Effector memory CD8-positive, alpha-beta T cell (primary cell): Measurements from ENCODE around the gene PANX2.
"Not testable (repeated sequence)": the region's sequence is repeated elsewhere in the genome, so short reads cannot be mapped to it uniquely, and the experiment has no call there.

Experiments used
- ATAC-seq: fragments of 150-1000 bp; cut with Tn5 transposase; replicated peaks from 2 replicates; pipeline ENCODE4 v1.10.0; 2021; ENCODE audit warnings: mild to moderate bottlenecking, moderate library complexity
- DNase-seq, 3 experiments: peaks; one replicate each; pipeline ENCODE4 v3.0.0; 2021
- H3K27ac Mint-ChIP-seq, 2 donors: one replicate each; pipeline ENCODE4 v1.8.0; 2022; ENCODE audit warnings: mild to moderate bottlenecking in 2 of 2, mixed read lengths in 2 of 2, moderate library complexity in 2 of 2
- H3K27me3 Mint-ChIP-seq, 2 donors: one replicate each; pipeline ENCODE4 v1.8.0; 2022; ENCODE audit warnings: mixed read lengths in 2 of 2
- H3K36me3 Mint-ChIP-seq: one replicate; pipeline ENCODE4 v1.8.0; 2022; ENCODE audit warnings: mild to moderate bottlenecking, moderate library complexity, mixed read lengths; ENCODE audit not compliant: insufficient read depth
- H3K4me1 Mint-ChIP-seq, 2 donors: one replicate each; pipeline ENCODE4 v1.8.0; 2022; ENCODE audit warnings: low read depth in 2 of 2, mixed read lengths in 2 of 2
- H3K4me3 Mint-ChIP-seq, 2 donors: one replicate each; pipeline ENCODE4 v1.8.0; 2022; ENCODE audit warnings: mild to moderate bottlenecking in 2 of 2, mixed read lengths in 2 of 2, moderate library complexity in 2 of 2
- H3K9me3 Mint-ChIP-seq, 2 donors: one replicate each; pipeline ENCODE4 v1.8.0; 2022; ENCODE audit warnings: mixed read lengths in 2 of 2

PANX2 gene

DNA sequence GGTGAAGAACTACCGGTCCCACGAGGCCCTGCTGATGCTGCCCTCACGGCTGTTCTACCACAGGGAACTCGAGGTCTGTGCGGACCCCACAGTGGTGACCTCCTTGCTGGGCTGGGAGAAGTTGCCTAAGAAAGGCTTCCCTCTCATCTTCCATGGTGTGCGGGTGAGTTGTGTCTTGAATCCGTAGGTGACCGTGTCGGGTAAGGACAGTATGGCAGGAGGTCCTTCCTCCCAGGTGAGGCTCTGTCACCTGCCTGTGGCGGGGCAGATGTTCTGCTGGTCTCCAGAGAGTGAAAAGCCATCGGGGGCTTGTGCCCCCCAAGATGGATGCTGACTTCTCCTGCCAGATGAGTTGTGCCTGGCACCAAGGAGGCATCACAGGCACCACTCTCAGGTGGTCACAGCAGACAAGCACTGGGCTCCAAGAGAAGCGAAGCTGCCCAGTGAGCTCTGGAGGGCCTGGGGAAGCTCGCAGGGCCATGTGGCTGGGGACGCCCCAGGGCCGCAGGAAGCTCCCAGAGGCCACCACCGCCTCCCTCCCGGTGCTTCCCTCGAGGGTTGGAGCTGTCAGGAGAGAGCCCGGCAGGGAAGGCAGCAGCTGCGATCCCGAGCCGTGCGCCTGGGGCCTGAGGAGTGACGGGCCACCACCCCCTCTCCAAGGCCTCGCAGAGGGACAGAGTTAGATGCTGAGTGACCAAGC, 17.3 kb upstream of the PANX2 start:
- Mint-ChIP-seq H3K4me3 (no peak overlapping the region), H3K4me1 (peaks cover 3% of the 10 kb centered on the region in 2 donors), H3K27ac (no peak overlapping the region), H3K9me3 (no peaks in the 10 kb centered on the region), H3K36me3 (no peaks in the 10 kb centered on the region), H3K27me3 (peaks cover 0 to 33% of the 10 kb centered on the region in 2 donors)
- ATAC-seq = no peak
- DNase-seq = no peak

DNA sequence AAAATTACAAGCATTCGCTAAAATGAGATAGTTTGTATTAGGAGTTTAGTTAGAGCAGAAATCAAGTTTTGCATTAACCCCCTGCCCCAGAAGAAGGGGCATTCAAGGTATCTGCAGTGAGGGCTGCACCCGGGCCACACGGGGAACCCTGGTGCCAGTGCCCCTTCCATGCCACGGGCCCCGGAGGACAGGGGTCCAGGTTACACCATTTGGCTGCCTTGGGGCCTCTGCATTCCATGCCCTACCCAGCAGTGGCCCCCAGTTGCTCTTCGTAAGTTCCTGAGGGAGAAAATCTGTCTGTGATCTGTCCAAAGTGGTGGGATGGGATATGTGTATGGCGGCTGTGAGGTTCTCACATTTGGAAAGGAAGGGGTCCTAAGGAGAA, 16.8 kb upstream of the PANX2 start:
- Mint-ChIP-seq H3K36me3 (no peaks in the 10 kb centered on the region), H3K27ac (peak overlapping the region in 1 of 2 donors; percentile 53), H3K4me1 (peaks cover 3% of the 10 kb centered on the region in 2 donors), H3K9me3 (no peaks in the 10 kb centered on the region), H3K27me3 (peaks cover 5 to 39% of the 10 kb centered on the region in 2 donors), H3K4me3 (no peak overlapping the region)
- DNase-seq (no peak), ATAC-seq (no peak)

DNA sequence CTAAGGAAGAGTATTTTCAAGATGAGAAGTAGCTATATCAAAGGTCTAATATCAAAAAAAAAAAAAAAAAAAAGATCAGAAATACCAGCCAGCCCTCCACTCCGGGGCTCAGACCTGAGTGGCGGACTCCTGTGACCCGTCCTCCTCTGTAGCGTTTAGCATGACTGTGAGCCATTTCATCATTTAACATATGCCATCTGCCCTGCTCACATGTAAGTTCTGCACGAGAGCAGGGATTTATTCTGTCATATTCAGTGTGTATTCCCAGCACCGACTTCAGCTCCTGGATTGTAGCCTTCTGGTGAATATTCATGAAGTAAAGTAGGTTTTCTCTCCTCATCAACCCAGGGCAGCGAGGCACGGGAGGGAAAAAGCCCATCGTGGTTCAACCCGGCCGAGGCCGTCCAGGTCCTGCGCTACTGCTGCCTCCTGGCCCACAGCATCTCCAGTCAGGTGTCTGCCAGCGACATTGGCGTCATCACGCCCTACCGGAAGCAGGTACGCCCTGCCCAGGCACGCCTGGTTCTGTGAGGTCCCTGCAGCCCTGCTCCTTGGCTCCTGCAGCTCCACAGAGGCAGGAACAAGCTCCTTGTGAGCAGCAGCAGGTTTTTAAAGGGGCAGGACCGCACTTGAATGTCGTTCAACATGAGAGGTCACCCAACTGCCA, 12.7 kb upstream of the PANX2 start:
- no peak overlapping the region for H3K27ac Mint-ChIP-seq
- no peak overlapping the region for H3K4me3 Mint-ChIP-seq
- no peaks in the 10 kb centered on the region for H3K36me3 Mint-ChIP-seq

DNA sequence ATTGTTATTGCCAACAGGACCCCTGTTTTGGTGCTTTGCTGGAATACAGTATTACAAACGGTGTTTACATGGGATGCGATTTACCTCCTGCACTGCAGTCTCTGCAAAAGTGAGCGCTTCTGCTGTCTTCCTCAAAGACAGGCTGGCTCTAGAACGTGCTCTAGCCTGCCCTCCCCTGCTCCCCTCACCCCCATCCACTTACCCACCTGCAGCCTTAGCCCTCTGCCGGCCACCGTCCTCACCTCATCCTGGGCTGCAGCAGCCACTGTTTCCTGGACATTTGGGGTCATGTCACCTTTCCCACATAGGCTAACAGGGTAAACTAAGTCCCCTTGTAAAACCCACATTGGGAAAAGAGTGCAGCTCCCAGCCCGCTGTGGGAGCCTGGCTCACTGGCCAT, 9.6 kb upstream of the PANX2 start:
- no peak for DNase-seq

More for the DNA sequence above, 12.7 kb upstream of the PANX2 start:
- ATAC-seq (no peak), DNase-seq (no peak)
- peaks cover 16 to 63% of the 10 kb centered on the region in 2 donors for H3K27me3 Mint-ChIP-seq
- no peaks in the 10 kb centered on the region for H3K9me3 Mint-ChIP-seq
- H3K4me1 Mint-ChIP-seq = no peaks in the 10 kb centered on the region

DNA sequence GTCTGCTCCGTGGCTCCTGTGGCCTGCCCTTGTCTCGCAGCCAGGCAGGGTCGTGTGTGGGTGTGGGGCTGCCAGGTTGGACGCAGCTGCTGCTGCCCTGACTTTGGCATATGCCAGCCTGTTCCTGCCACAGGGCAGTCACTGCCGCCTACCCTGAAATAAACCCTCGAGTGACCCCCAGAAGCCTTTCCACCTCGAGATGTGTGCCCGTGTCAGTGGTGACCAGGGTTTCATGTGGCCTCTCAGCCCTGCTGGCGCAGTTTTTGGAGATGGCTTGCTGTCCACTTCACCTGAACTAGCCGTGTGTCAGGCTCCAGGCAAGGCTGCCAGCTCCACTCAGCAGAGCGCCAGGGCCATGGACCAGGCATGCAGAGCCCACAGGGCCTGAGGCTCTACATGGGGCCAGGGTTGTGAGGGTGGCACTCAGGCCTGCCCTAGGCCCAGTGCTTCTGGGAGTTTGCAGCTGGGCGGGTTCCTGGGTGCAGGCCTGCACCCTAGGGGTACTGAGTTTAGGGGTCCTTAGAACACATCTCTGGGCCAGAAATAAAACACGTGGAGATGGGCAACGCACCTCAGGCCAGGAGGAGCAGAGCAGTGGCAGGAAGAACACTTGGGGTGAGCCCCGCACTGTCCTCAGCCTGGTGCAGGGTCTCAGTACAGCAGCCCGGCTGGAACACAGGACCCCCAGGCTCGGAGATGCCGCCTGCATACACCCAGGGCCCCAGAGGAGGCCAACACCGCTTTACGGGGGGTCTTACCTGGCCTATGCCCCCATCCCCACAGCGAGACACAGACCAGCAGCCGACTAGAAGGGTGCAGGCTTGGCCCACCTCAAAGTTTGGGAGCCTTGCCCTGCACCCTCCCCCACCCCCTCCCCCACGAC, 8.8 kb upstream of the PANX2 start:
- no peak for ATAC-seq
- H3K9me3 Mint-ChIP-seq = no peaks in the 10 kb centered on the region
- no peak for DNase-seq
- H3K4me3 Mint-ChIP-seq = no peak overlapping the region
- no peaks in the 10 kb centered on the region for H3K4me1 Mint-ChIP-seq
- no peak overlapping the region for H3K27ac Mint-ChIP-seq
- H3K36me3 Mint-ChIP-seq = no peaks in the 10 kb centered on the region
- peaks cover 21 to 68% of the 10 kb centered on the region in 2 donors for H3K27me3 Mint-ChIP-seq

More for the DNA sequence above, 9.6 kb upstream of the PANX2 start:
- no peak overlapping the region for H3K4me3 Mint-ChIP-seq
- H3K36me3 Mint-ChIP-seq = no peaks in the 10 kb centered on the region
- no peaks in the 10 kb centered on the region for H3K4me1 Mint-ChIP-seq
- H3K27me3 Mint-ChIP-seq = peaks cover 21 to 68% of the 10 kb centered on the region in 2 donors
- ATAC-seq = no peak
- no peak overlapping the region for H3K27ac Mint-ChIP-seq
- no peaks in the 10 kb centered on the region for H3K9me3 Mint-ChIP-seq

DNA sequence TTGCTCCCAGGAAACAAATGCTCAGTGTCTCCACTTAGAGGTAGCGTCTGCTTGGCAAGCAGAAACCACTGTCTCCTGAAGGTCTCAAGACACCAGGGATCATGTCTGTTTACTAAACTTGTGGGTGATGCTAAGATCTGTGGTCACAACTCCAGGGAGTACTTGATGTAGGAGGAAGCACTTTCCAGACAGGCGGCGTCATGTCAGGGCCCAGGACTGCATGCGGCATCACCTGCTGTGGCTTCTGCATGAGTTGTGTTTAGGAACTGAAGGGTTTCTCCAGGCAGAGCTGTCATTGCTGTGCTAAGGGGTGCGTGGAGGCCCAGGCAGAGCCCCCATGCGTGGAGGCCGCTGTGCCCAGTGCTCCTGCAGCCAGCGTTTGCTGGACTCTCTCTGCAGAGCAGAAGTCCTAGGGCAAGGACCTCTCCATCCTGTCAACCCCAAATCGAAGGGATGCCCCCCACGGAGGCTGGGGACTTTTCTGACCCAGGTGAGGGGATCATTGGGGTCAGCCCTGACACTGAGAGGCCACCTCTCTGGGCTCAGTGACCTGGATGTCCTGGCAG, 8.1 kb upstream of the PANX2 start:
- no peak for ATAC-seq
- H3K36me3 Mint-ChIP-seq = no peaks in the 10 kb centered on the region
- H3K27ac Mint-ChIP-seq = no peak overlapping the region

GRCh38 chr22:50165436-50166123, 5.0 kb upstream of the PANX2 start:
- ATAC-seq (no peak), DNase-seq (no peak)
- H3K4me3 Mint-ChIP-seq = no peak overlapping the region
- H3K27me3 Mint-ChIP-seq = peaks cover 33 to 62% of the 10 kb centered on the region in 2 donors
- no peak overlapping the region for H3K27ac Mint-ChIP-seq
- H3K36me3 Mint-ChIP-seq = no peaks in the 10 kb centered on the region
- peaks cover 3 to 5% of the 10 kb centered on the region in 2 donors for H3K4me1 Mint-ChIP-seq
- H3K9me3 Mint-ChIP-seq = no peaks in the 10 kb centered on the region

More for the DNA sequence above, 8.1 kb upstream of the PANX2 start:
- no peaks in the 10 kb centered on the region for H3K9me3 Mint-ChIP-seq
- H3K4me3 Mint-ChIP-seq = no peak overlapping the region
- H3K27me3 Mint-ChIP-seq = peaks cover 22 to 65% of the 10 kb centered on the region in 2 donors
- H3K4me1 Mint-ChIP-seq = no peaks in the 10 kb centered on the region
- DNase-seq = no peak

- Mint-ChIP-seq H3K4me3 (peak overlapping the region in 1 of 2 donors; percentile 3), H3K9me3 (no peaks in the 10 kb centered on the region), H3K27me3 (peaks cover 44 to 62% of the 10 kb centered on the region in 2 donors), H3K27ac (no peak overlapping the region), H3K36me3 (no peaks in the 10 kb centered on the region), H3K4me1 (peaks cover 3 to 9% of the 10 kb centered on the region in 2 donors)
- no peak for DNase-seq
- no peak for ATAC-seq
Measured at GRCh38 chr22:50167689-50168489, 2.6 kb upstream of the PANX2 start.

GRCh38 chr22:50168490-50169180, 1.9 kb upstream of the PANX2 start:
- H3K36me3 Mint-ChIP-seq, DNase-seq, H3K9me3 Mint-ChIP-seq, H3K27ac Mint-ChIP-seq, H3K4me1 Mint-ChIP-seq, ATAC-seq: not testable (repeated sequence)
- Mint-ChIP-seq H3K27me3 (peaks cover 49 to 64% of the 10 kb centered on the region in 2 donors), H3K4me3 (peak overlapping the region; percentile 71 to 81)

DNA sequence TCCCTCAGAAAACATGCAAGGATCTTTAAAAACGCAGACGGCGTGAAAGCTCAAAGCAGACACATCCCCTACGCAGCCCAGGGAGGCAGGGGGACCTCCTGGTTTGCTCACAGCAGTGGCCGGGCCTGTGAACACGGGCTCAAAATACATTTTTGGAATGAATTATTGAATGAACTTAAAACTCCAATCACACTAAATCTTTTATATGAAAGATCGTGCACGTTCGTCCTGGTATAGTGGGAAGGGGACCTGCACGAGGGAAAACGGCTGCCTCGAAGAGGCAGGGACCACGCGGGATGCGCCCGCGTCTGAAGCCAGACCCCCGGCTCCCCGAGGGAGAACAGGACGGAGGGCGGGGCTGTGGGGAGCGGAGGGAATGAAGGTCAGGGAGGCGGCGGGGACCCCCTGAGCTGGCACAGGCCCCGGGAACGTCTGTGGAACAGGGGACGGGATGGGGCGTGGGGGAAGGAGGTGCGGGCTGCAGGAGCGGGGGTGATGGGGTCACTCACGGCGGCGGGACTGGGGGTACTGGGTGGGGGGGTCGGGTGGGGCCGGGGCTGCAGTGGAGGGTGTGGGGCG, 1.3 kb upstream of the PANX2 start:
- no peak for DNase-seq
- no peak for ATAC-seq
- Mint-ChIP-seq H3K4me1 (peaks cover 3 to 9% of the 10 kb centered on the region in 2 donors), H3K9me3 (no peaks in the 10 kb centered on the region), H3K27ac (no peak overlapping the region), H3K36me3 (no peaks in the 10 kb centered on the region), H3K4me3 (peak overlapping the region; percentile 71 to 81), H3K27me3 (peaks cover 47 to 65% of the 10 kb centered on the region in 2 donors)

DNA sequence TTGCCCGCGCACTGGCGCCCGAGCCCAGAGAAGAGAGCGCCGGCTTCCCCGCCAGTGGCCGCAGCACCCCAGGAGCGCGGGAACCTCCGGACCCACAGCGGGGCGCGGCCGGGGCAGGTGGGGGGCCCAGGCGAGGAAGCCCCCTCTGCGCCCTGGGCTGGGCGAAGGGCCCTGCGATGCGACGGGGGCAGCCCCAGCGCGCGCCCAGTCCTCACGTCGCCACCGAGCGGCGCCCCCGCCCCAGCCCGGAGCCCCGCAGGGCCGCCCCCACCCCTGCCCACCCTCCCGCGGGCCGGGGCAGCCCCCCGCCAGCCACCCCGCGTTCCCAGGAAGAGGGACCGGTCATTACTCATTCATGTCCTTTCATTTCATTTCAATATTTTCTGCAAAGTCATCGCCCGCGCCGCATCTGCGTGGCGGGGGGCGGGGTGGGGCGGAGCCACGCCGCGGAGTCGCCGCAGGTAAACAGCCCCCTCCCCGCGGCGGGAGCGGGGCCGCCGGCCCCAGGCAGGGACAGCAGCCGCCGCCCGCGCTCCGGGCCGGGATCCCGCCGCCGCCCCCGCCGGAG, 673 bp upstream of the PANX2 start:
- no peak for DNase-seq

More for the DNA sequence above, 673 bp upstream of the PANX2 start:
- Mint-ChIP-seq H3K4me3 (peak overlapping the region in 1 of 2 donors; percentile 27), H3K4me1 (peaks cover 3 to 9% of the 10 kb centered on the region in 2 donors), H3K27ac (no peak overlapping the region), H3K9me3 (no peaks in the 10 kb centered on the region), H3K27me3 (peaks cover 45 to 61% of the 10 kb centered on the region in 2 donors), H3K36me3 (no peaks in the 10 kb centered on the region)
- ATAC-seq = peak; percentile 42
